NOMO-1 (cell line): ENCODE results near the gene GLTPD2.

Source experiments
- DNase-seq, 2 experiments: peaks; one replicate each; lab custom pipeline; 2025; ENCODE audit not compliant: unreplicated experiment in 2 of 2; lab: John Stamatoyannopoulos, UW

GLTPD2 gene

GRCh38 chr17:4788807-4789700 is at the start of gene GLTPD2:
Gene GLTPD2 (plus strand): TSS chr17:4788964. CDS start chr17:4789012, 48 bp downstream.
- no peak for DNase-seq

- DNase-seq, result peak; percentile 31 to 43
These were observed 49.4 kb upstream of the GLTPD2 start, which contains the start of the genes CXCL16 and ZMYND15 for GRCh38 chr17:4739122-4740024. Gene CXCL16 (minus strand): TSS chr17:4739928. CDS start chr17:4739339, 589 bp downstream. Gene ZMYND15 (plus strand): TSS chr17:4739833. CDS start chr17:4740549, 716 bp downstream.

GRCh38 chr17:4740025-4740351 is 48.8 kb upstream of the GLTPD2 start:
- no peak for DNase-seq

- DNase-seq, result no peak
These were observed 48.2 kb upstream of the GLTPD2 start for GRCh38 chr17:4740584-4740983.

GRCh38 chr17:4741544-4741943 is 47.2 kb upstream of the GLTPD2 start:
- no peak for DNase-seq

GRCh38 chr17:4742133-4742532 is 46.6 kb upstream of the GLTPD2 start:
- no peak for DNase-seq

GRCh38 chr17:4742629-4743028 is 46.1 kb upstream of the GLTPD2 start:
- DNase-seq, result no peak

- no peak for DNase-seq
These were observed 45.5 kb upstream of the GLTPD2 start for GRCh38 chr17:4743216-4743615.

- DNase-seq, result no peak
These were observed 44.9 kb upstream of the GLTPD2 start for GRCh38 chr17:4743898-4744297.

GRCh38 chr17:4744999-4745969 is 43.5 kb upstream of the GLTPD2 start:
- DNase-seq, result no peak

GRCh38 chr17:4747847-4748246 is 40.9 kb upstream of the GLTPD2 start:
- DNase-seq, result peak; percentile 33 to 63

- DNase-seq, result peak in 1 of 2 experiments; percentile 25
These were observed 40.1 kb upstream of the GLTPD2 start for GRCh38 chr17:4748686-4749085.

GRCh38 chr17:4750606-4751005 is 38.2 kb upstream of the GLTPD2 start:
- DNase-seq, result no peak

GRCh38 chr17:4751932-4752331 is 36.8 kb upstream of the GLTPD2 start:
- DNase-seq, result no peak

- DNase-seq, result no peak
These were observed 35.4 kb upstream of the GLTPD2 start for GRCh38 chr17:4753392-4753791.

GRCh38 chr17:4759776-4760236 is 29.0 kb upstream of the GLTPD2 start:
- DNase-seq, result peak in 1 of 2 experiments; percentile 58

GRCh38 chr17:4764595-4764994 is 24.2 kb upstream of the GLTPD2 start:
- DNase-seq, result peak in 1 of 2 experiments; percentile 69

GRCh38 chr17:4766201-4766600 is 22.6 kb upstream of the GLTPD2 start:
- peak; percentile 37 to 78 for DNase-seq

- no peak for DNase-seq
These were observed 22.0 kb upstream of the GLTPD2 start for GRCh38 chr17:4766723-4767122.

GRCh38 chr17:4768298-4768697 is 20.5 kb upstream of the GLTPD2 start:
- peak; percentile 48 to 49 for DNase-seq
